HEK293 (cell line): Measurements from ENCODE around the gene P2RX4.

Experiments used
- CTCF ChIP-seq: fragments of 450-650 bp; formaldehyde crosslinking; IDR thresholded peaks from 2 replicates; pipeline ENCODE4 v1.5.1; 2016; ENCODE audit warnings: missing biosample characterization, missing genetic modification characterization
- GLIS2 ChIP-seq: fragments of 450-650 bp; formaldehyde crosslinking; IDR thresholded peaks from 2 replicates; pipeline ENCODE4 v1.5.1; 2016; ENCODE audit warnings: missing biosample characterization, missing genetic modification characterization
- HIC1 ChIP-seq: fragments of 450-650 bp; formaldehyde crosslinking; IDR thresholded peaks from 2 replicates; pipeline ENCODE4 v1.5.1; 2016; ENCODE audit warnings: missing biosample characterization, missing genetic modification characterization
- KLF1 ChIP-seq: fragments of 450-650 bp; formaldehyde crosslinking; IDR thresholded peaks from 2 replicates; pipeline ENCODE4 v1.5.1; 2016; ENCODE audit warnings: missing biosample characterization, missing genetic modification characterization
- KLF7 ChIP-seq: fragments of 450-650 bp; formaldehyde crosslinking; IDR thresholded peaks from 2 replicates; pipeline ENCODE4 v1.5.1; 2016; ENCODE audit warnings: missing biosample characterization, missing genetic modification characterization, borderline replicate concordance
- PRDM10 ChIP-seq: fragments of 450-650 bp; formaldehyde crosslinking; IDR thresholded peaks from 2 replicates; pipeline ENCODE4 v1.5.1; 2016; ENCODE audit warnings: missing biosample characterization, missing genetic modification characterization
- SCRT2 ChIP-seq: fragments of 450-650 bp; formaldehyde crosslinking; IDR thresholded peaks from 2 replicates; pipeline ENCODE4 v1.5.1; 2016; ENCODE audit warnings: missing biosample characterization, missing genetic modification characterization
- SP3 ChIP-seq: fragments of 450-650 bp; formaldehyde crosslinking; IDR thresholded peaks from 2 replicates; pipeline ENCODE4 v1.5.1; 2016; ENCODE audit warnings: missing biosample characterization, missing genetic modification characterization
- ZBTB17 ChIP-seq: fragments of 450-650 bp; formaldehyde crosslinking; IDR thresholded peaks from 2 replicates; pipeline ENCODE4 v1.5.1; 2016; ENCODE audit warnings: missing biosample characterization, missing genetic modification characterization
- ZBTB20 ChIP-seq: fragments of 450-650 bp; formaldehyde crosslinking; IDR thresholded peaks from 2 replicates; pipeline ENCODE4 v1.5.1; 2016; ENCODE audit warnings: missing biosample characterization, missing genetic modification characterization
- ZBTB44 ChIP-seq: fragments of 450-650 bp; IDR thresholded peaks from 2 replicates; pipeline ENCODE4 v1.5.1; 2018; ENCODE audit warnings: missing biosample characterization, mild to moderate bottlenecking, missing genetic modification characterization
- ZEB2 ChIP-seq: fragments of 450-650 bp; formaldehyde crosslinking; IDR thresholded peaks from 2 replicates; pipeline ENCODE4 v1.5.1; 2016; ENCODE audit warnings: missing biosample characterization, missing genetic modification characterization
- ZFP37 ChIP-seq: fragments of 450-650 bp; formaldehyde crosslinking; IDR thresholded peaks from 2 replicates; pipeline ENCODE4 v1.5.1; 2016; ENCODE audit warnings: missing biosample characterization, missing genetic modification characterization
- ZNF335 ChIP-seq: fragments of 450-650 bp; formaldehyde crosslinking; conservative IDR thresholded peaks from 2 replicates; pipeline ENCODE4 v1.5.1; 2016; ENCODE audit warnings: missing biosample characterization, missing genetic modification characterization
- ZNF362 ChIP-seq: fragments of 450-650 bp; formaldehyde crosslinking; IDR thresholded peaks from 2 replicates; pipeline ENCODE4 v1.5.1; 2016; ENCODE audit warnings: missing biosample characterization, missing genetic modification characterization
- ZNF366 ChIP-seq: fragments of 450-650 bp; formaldehyde crosslinking; conservative IDR thresholded peaks from 2 replicates; pipeline ENCODE4 v1.5.1; 2016; ENCODE audit warnings: missing biosample characterization, missing genetic modification characterization
- ZNF600 ChIP-seq: fragments of 450-650 bp; formaldehyde crosslinking; IDR thresholded peaks from 2 replicates; pipeline ENCODE4 v1.5.1; 2016; ENCODE audit warnings: missing biosample characterization, missing genetic modification characterization
- ZNF660 ChIP-seq: fragments of 450-650 bp; IDR thresholded peaks from 2 replicates; pipeline ENCODE4 v1.5.1; 2018; ENCODE audit warnings: missing biosample characterization, mild to moderate bottlenecking, missing genetic modification characterization

The P2RX4 gene

GRCh38 chr12:121229826-121230537 is 20.1 kb downstream of the P2RX4 start (continued):
- TF ChIP-seq ZNF362 (tag by site-specific recombination) (peak; percentile 99), GLIS2 (tag by site-specific recombination) (0 out of 2 replicates have a peak, but pooled peaks have one; percentile 24), ZNF366 (0 out of 2 replicates have a peak, but pooled peaks have one; percentile 32), ZNF600 (tag by site-specific recombination) (peak; percentile 94), SP3 (0 out of 2 replicates have a peak, but pooled peaks have one; percentile 42), ZBTB44 (0 out of 2 replicates have a peak, but pooled peaks have one; percentile 11), ZNF660 (peak; percentile 30; the same call in 1 of the 2 replicates), PRDM10 (peak; percentile 46), KLF1 (tag by site-specific recombination) (peak; percentile 47; the same call in 1 of the 2 replicates), ZNF335 (tag by site-specific recombination) (peak; percentile 88), ZBTB20 (0 out of 2 replicates have a peak, but pooled peaks have one; percentile 22), SCRT2 (tag by site-specific recombination) (0 out of 2 replicates have a peak, but pooled peaks have one; percentile 41), KLF7 (tag by site-specific recombination) (peak; percentile 68; the same call in 1 of the 2 replicates), ZFP37 (0 out of 2 replicates have a peak, but pooled peaks have one; percentile 57), ZEB2 (tag by site-specific recombination) (peak; percentile 37; the same call in 1 of the 2 replicates), CTCF (tag by site-specific recombination) (peak; percentile 77), ZBTB17 (peak; percentile 81), HIC1 (tag by site-specific recombination) (peak; percentile 59; the same call in 1 of the 2 replicates)
